Cardiac fibroblast (primary cell): Measurements from ENCODE around the gene ZBTB40.

ENCODE experiments used
- DNase-seq, 2 donors: peaks; one replicate each; pipeline versions ENCODE4 v3.0.0 to v3.0.0-alpha.2; 2010; ENCODE audit warnings: low read depth in 2 of 2
- H3K4me3 ChIP-seq, 2 donors: replicated peaks in 1 of 2; 1 replicate in 1 of 2; 2 replicates in 1 of 2; pipeline ENCODE4 v1.5.1; 2011; ENCODE audit warnings: low read depth in 2 of 2, low read length in 2 of 2, mild to moderate bottlenecking in 2 of 2, moderate library complexity in 1 of 2
- CTCF ChIP-seq: IDR thresholded peaks from one replicate; pipeline ENCODE4 v1.5.1; 2011; ENCODE audit warnings: low read depth, mild to moderate bottlenecking, low read length, inconsistent platforms

Gene ZBTB40

GRCh38 chr1:22579541-22580155 is 128.0 kb downstream of the ZBTB40 start:
- no peak overlapping the region for H3K4me3 ChIP-seq
- DNase-seq: no peak
- TF ChIP-seq CTCF: no peak
